WI38 (cell line): ENCODE measurements around the gene PRRT3.
"Not testable (repeated sequence)": the region's sequence is repeated elsewhere in the genome, so short reads cannot be mapped to it uniquely, and the experiment has no call there.

Experiments
- H3K4me3 ChIP-seq: 2 replicates; pipeline ENCODE4 v1.5.1; 2011; ENCODE audit warnings: low read depth, mild to moderate bottlenecking, control low read depth, low read length
- TF ChIP-seq, protein P1 (sequence below): IDR thresholded peaks from 2 replicates; pipeline ENCODE4 v1.5.1; 2012; ENCODE audit warnings: low read depth, mild to moderate bottlenecking, control low read depth, low read length

The PRRT3 gene

GRCh38 chr3:9940746-9941145, 11.5 kb downstream of the PRRT3 start:
- TF ChIP-seq, protein P1, sequence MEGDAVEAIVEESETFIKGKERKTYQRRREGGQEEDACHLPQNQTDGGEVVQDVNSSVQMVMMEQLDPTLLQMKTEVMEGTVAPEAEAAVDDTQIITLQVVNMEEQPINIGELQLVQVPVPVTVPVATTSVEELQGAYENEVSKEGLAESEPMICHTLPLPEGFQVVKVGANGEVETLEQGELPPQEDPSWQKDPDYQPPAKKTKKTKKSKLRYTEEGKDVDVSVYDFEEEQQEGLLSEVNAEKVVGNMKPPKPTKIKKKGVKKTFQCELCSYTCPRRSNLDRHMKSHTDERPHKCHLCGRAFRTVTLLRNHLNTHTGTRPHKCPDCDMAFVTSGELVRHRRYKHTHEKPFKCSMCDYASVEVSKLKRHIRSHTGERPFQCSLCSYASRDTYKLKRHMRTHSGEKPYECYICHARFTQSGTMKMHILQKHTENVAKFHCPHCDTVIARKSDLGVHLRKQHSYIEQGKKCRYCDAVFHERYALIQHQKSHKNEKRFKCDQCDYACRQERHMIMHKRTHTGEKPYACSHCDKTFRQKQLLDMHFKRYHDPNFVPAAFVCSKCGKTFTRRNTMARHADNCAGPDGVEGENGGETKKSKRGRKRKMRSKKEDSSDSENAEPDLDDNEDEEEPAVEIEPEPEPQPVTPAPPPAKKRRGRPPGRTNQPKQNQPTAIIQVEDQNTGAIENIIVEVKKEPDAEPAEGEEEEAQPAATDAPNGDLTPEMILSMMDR: no peak
- H3K4me3 ChIP-seq: no peak overlapping the region

- H3K4me3 ChIP-seq: not testable (repeated sequence)
Measured at GRCh38 chr3:9939906-9940305, 12.3 kb downstream of the PRRT3 start.

GRCh38 chr3:9938966-9939365, 13.2 kb downstream of the PRRT3 start:
- TF ChIP-seq, protein P1: no peak
- no peak overlapping the region for H3K4me3 ChIP-seq

- no peak overlapping the region for H3K4me3 ChIP-seq
- TF ChIP-seq, protein P1: no peak
Measured at GRCh38 chr3:9937486-9938238, 14.5 kb downstream of the PRRT3 start.

DNA sequence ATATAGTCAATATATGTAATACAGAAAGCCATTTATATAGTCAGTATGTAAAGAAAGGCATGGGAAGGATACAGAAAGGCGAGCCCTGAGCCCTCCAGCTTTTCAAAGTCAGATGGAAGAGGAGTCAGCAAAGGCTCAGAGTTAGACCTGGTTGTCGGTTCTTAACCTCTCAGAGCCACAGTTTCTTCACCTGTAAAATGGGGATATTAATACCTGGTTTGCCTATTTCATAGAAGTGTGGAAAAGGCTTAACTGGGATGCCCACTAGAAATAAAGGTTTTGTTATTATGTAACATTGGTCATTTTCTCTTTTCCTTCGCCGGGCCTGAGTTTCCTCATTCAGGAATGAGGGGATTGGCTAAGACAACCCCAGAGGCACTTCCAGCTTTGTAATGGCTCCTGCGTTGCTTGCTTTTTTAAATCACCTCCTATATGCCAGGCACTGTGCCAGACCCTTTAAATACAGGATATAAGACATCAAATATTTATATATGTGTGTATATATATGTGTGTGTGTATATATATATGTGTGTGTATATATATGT, 16.2 kb downstream of the PRRT3 start:
- TF ChIP-seq, protein P1: no peak
- no peak overlapping the region for H3K4me3 ChIP-seq

DNA sequence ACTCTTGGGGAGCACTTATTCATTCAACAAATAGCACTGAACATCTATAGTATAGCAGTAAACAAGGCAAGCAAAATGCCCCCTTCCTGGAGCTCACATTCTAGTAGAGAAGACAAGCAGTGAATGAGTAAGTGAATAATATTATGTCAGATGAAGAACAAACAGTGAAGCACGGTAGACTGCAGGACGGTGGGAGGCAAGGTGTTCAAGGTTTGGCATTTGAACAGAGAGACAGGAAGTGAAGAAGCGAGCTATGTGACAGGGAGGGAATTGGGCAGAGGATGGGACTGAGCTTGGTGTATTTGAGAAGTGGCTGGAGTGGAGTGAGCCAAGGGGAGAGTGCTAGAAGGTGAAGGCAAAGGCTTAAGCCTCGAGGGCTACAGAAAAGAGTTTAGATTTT, 17.2 kb downstream of the PRRT3 start:
- peak overlapping the region; percentile 76 for H3K4me3 ChIP-seq

DNA sequence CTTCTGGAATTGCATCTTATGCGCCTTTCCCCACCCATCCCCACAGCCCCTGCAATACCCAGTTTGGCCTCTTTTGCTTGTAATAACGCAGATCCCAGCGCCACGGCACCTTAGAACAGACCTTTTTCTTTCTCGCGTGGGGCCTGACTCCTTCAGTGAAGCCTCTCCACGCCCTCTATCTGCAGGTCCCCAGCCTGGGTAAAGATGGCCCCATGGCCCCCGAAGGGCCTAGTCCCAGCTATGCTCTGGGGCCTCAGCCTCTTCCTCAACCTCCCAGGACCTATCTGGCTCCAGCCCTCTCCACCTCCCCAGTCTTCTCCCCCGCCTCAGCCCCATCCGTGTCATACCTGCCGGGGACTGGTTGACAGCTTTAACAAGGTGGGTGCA, 18.0 kb downstream of the PRRT3 start:
- peak overlapping the region; percentile 76 for H3K4me3 ChIP-seq
- TF ChIP-seq, protein P1: peak; percentile 27; the same call in 1 of the 2 replicates

More for the DNA sequence above, 17.2 kb downstream of the PRRT3 start:
- TF ChIP-seq, protein P1: no peak
